K562 (cell line): ENCODE results near the gene RNF223. TPM values are rescaled to one million over a fixed set of nuclear protein-coding genes. Genes with fewer than 3 reads are reported as not detected.

Source experiments
- ATF1 ChIP-seq, 2 experiments: fragments of 450-650 bp in 1 of 2; IDR thresholded peaks; 2 replicates each; pipeline ENCODE4 v1.6.1; 2016; ENCODE audit warnings: missing compliant biosample characterization in 1 of 2, missing genetic modification characterization in 1 of 2
- BRF1 ChIP-seq: IDR thresholded peaks from 3 replicates; pipeline ENCODE4 v1.6.1; 2011; ENCODE audit warnings: borderline replicate concordance, mild to moderate bottlenecking; ENCODE audit not compliant: insufficient read length; ENCODE audit errors: extremely low read depth
- KLF1 ChIP-seq: fragments of 450-650 bp; IDR thresholded peaks from 2 replicates; pipeline ENCODE4 v1.6.1; 2016; ENCODE audit warnings: missing genetic modification characterization, missing compliant biosample characterization
- MAFK ChIP-seq: IDR thresholded peaks from 2 replicates; pipeline ENCODE4 v1.6.1; 2011; ENCODE audit warnings: low read length, improper control_type of control experiment
- MGA ChIP-seq: fragments of 450-650 bp; IDR thresholded peaks from 2 replicates; pipeline ENCODE4 v1.6.1; 2016; ENCODE audit warnings: mild to moderate bottlenecking, moderate library complexity
- MXD1 ChIP-seq: fragments of 250-450 bp; sonication (Bioruptor Pico); IDR thresholded peaks from 2 replicates; pipeline ENCODE4 v1.8.0; 2021; ENCODE audit warnings: borderline replicate concordance, mild to moderate bottlenecking, moderate library complexity; ENCODE audit not compliant: poor library complexity, severe bottlenecking
- PCBP2 ChIP-seq: fragments of 200-400 bp; formaldehyde crosslinking; IDR thresholded peaks from 2 replicates; pipeline ENCODE4 v1.6.1; 2018; ENCODE audit warnings: low read length, low read depth, mild to moderate bottlenecking, moderate library complexity; ENCODE audit not compliant: poor library complexity, severe bottlenecking
- RAD21 ChIP-seq, 2 experiments: fragments of 250-450 bp in 1 of 2; fragments of 450-650 bp in 1 of 2; sonication (Bioruptor Pico) in 1 of 2; formaldehyde crosslinking in 1 of 2; IDR thresholded peaks in 1 of 2; conservative IDR thresholded peaks in 1 of 2; 2 replicates each; pipeline versions ENCODE4 v1.4.0 to v1.8.0; 2020 to 2022; ENCODE audit warnings: mild to moderate bottlenecking in 2 of 2, moderate library complexity in 1 of 2
- TAF7 ChIP-seq: fragments of 450-650 bp; IDR thresholded peaks from 2 replicates; pipeline ENCODE4 v1.6.1; 2016; ENCODE audit warnings: missing genetic modification characterization, missing compliant biosample characterization
- TFAM ChIP-seq: fragments of 250-450 bp; sonication (Bioruptor Pico); conservative IDR thresholded peaks from 2 replicates; pipeline ENCODE4 v1.5.0; 2021; ENCODE audit warnings: mild to moderate bottlenecking, moderate library complexity
- ZBTB26 ChIP-seq: fragments of 450-650 bp; formaldehyde crosslinking; IDR thresholded peaks from 2 replicates; pipeline ENCODE4 v1.4.0; 2022; ENCODE audit warnings: missing genetic modification characterization
- ZNF232 ChIP-seq: sonication (generic); formaldehyde crosslinking; IDR thresholded peaks from 2 replicates; pipeline ENCODE4 v1.8.0; 2022; ENCODE audit warnings: mild to moderate bottlenecking, missing genetic modification reagents
- ZNF780A ChIP-seq: fragments of 250-450 bp; sonication (Bioruptor Pico); IDR thresholded peaks from 2 replicates; pipeline ENCODE4 v1.5.0; 2021; ENCODE audit warnings: mild to moderate bottlenecking
- polyA plus RNA-seq, 8 experiments: library from polyadenylated mRNA; depleted of rRNA in 4 of 8; stranded (reverse) in 5 of 8; unstranded in 3 of 8; fragments of >200 nt; fragmentation: Nextera tagmentation in 2 of 8; fragmentation: Illumina TruSeq in 1 of 8; extraction: Ambion mirVana in 2 of 8; extraction: Trizol in 1 of 8; gene quantifications; 2 replicates each; pipeline versions ENCODE4 v1.2.1 to v1.2.3, GENCODE V29; 2011 to 2014; ENCODE audit warnings: inconsistent platforms in 1 of 8, missing spikeins in 1 of 8
- total RNA-seq, 7 experiments: library from RNA; depleted of rRNA in 6 of 7; stranded (reverse); fragments of >200 nt in 6 of 7; fragmentation: Illumina TruSeq in 2 of 7; extraction: Trizol in 2 of 7; gene quantifications; 2 replicates each; pipeline versions ENCODE4 v1.2.1 to v1.2.3, GENCODE V29; 2011 to 2021; ENCODE audit warnings: low replicate concordance in 1 of 7

Gene RNF223
- total and polyA plus RNA-seq, 9 of the 15 experiments (the other 6 are each of a cell fraction or from before 2014, with no cell fraction given): 0.04 to 0.32 TPM; not detected in 7

- TF ChIP-seq MXD1 (CRISPR knock-in tag): no peak
- TF ChIP-seq MGA: peak; percentile 32; the same call in 1 of the 2 replicates
- TF ChIP-seq BRF1: no peak
- TF ChIP-seq ATF1 (CRISPR knock-in tag; IDR thresholded peaks at IDR 0.05): no peak
- peak; percentile 51; the same call in 1 of the 2 replicates for TF ChIP-seq ATF1 (tag; IDR thresholded peaks at IDR 0.05)
- TF ChIP-seq ZBTB26 (CRISPR knock-in tag): no peak
- TF ChIP-seq PCBP2: no peak
- no peak for TF ChIP-seq TFAM
- no peak for TF ChIP-seq ZNF232 (CRISPR knock-in tag)
- no peak for TF ChIP-seq KLF1 (tag)
- TF ChIP-seq MAFK: no peak
- 0 out of 4 replicates have a peak, but pooled peaks of 1 of the 2 experiments have one; percentile 6 for TF ChIP-seq RAD21 (CRISPR knock-in tag; conservative IDR thresholded peaks at IDR 0.05 in 1 of 2, IDR thresholded peaks at IDR 0.05 in 1 of 2)
- TF ChIP-seq ZNF780A (CRISPR knock-in tag): no peak
- TF ChIP-seq TAF7 (tag): no peak
These were observed 4.1 kb downstream of the RNF223 start (continued) for GRCh38 chr1:1069711-1070676.
